Bronchial epithelial cell (primary cell): Measurements from ENCODE around the gene UBL4A. TPM values are rescaled to one million over a fixed set of nuclear protein-coding genes. Genes with fewer than 3 reads are reported as not detected.

Experiments used
- DNase-seq: peaks from one replicate; pipeline ENCODE4 v3.0.0-alpha.2; 2010; ENCODE audit warnings: low read depth
- FAIRE-seq: peaks from 2 replicates; lab custom pipeline; 2011; peaks lifted over from hg19 to GRCh38; lab: Jason Lieb, UNC
- H3K27me3 ChIP-seq: 2 replicates; pipeline ENCODE4 v1.5.1; 2011; ENCODE audit warnings: low read length; ENCODE audit not compliant: control insufficient read depth, insufficient read depth
- H3K36me3 ChIP-seq: 2 replicates; pipeline ENCODE4 v1.5.1; 2011; ENCODE audit warnings: low read length; ENCODE audit not compliant: control insufficient read depth, insufficient read depth
- H3K4me3 ChIP-seq: 2 replicates; pipeline ENCODE4 v1.5.1; 2011; ENCODE audit warnings: mild to moderate bottlenecking, low read depth, low read length, control low read depth
- CTCF ChIP-seq: IDR thresholded peaks from 2 replicates; pipeline ENCODE4 v1.5.1; 2011; ENCODE audit warnings: mild to moderate bottlenecking, moderate library complexity, low read length, control low read depth, inconsistent platforms; ENCODE audit not compliant: insufficient read depth, severe bottlenecking
- total RNA-seq: library from RNA; depleted of rRNA; stranded (reverse); fragments of >200 nt; gene quantifications from 2 replicates; pipeline ENCODE4 v1.2.1, GENCODE V29; 2014

UBL4A gene
- total RNA-seq, 1 donor from 2014 or later = 59.2 TPM

GRCh38 chrX:154517101-154517781 lies 30.8 kb upstream of the UBL4A start:
- Histone ChIP-seq H3K36me3 (no peaks in the 10 kb centered on the region), H3K27me3 (no peaks in the 10 kb centered on the region), H3K4me3 (peak overlapping the region; percentile 49)
- no peak for TF ChIP-seq CTCF
- FAIRE-seq (no peak), DNase-seq (no peak)

GRCh38 chrX:154516656-154517100 lies 30.3 kb upstream of the UBL4A start:
- H3K27me3 ChIP-seq = no peaks in the 10 kb centered on the region

GRCh38 chrX:154515966-154516655 lies 29.7 kb upstream of the UBL4A start, which contains the start of gene FAM3A:
TSS of gene FAM3A (minus strand) at chrX:154516232. CDS start at chrX:154515772, 460 bp downstream.
- DNase-seq (peak; percentile 64), FAIRE-seq (no peak)

More at GRCh38 chrX:154516656-154517100, 30.3 kb upstream of the UBL4A start:
- DNase-seq = peak; percentile 6
- TF ChIP-seq CTCF = no peak
- Histone ChIP-seq H3K4me3 (peak overlapping the region; percentile 49), H3K36me3 (no peaks in the 10 kb centered on the region)
- no peak for FAIRE-seq

GRCh38 chrX:154515090-154515965 lies 28.9 kb upstream of the UBL4A start:
- Histone ChIP-seq H3K27me3 (no peaks in the 10 kb centered on the region), H3K4me3 (peak overlapping the region; percentile 61), H3K36me3 (no peaks in the 10 kb centered on the region)
- no peak for DNase-seq
- no peak for FAIRE-seq
- no peak for TF ChIP-seq CTCF

More at GRCh38 chrX:154515966-154516655, 29.7 kb upstream of the UBL4A start, which contains the start of gene FAM3A:
- Histone ChIP-seq H3K4me3 (peak within 1 kb of the TSS; percentile 61), H3K36me3 (no peaks in the 10 kb centered on the region), H3K27me3 (no peaks in the 10 kb centered on the region)
- no peak for TF ChIP-seq CTCF

- no peak for DNase-seq
These were observed 27.3 kb upstream of the UBL4A start for GRCh38 chrX:154513716-154514115.

More at GRCh38 chrX:154513716-154514115, 27.3 kb upstream of the UBL4A start:
- Histone ChIP-seq H3K36me3 (peaks cover 2% of the 10 kb centered on the region), H3K4me3 (no peak overlapping the region), H3K27me3 (no peaks in the 10 kb centered on the region)
- TF ChIP-seq CTCF = no peak
- no peak for FAIRE-seq
